NCI-H187 (cell line): Measurements from ENCODE around the gene MCUB.
A peak's percentile ranks its signal among the peaks of the same experiment; 100 is the strongest.
"Not testable (repeated sequence)": the region's sequence is repeated elsewhere in the genome, so short reads cannot be mapped to it uniquely, and the experiment has no call there.

Experiments
- DNase-seq, 2 experiments: peaks; one replicate each; lab custom pipeline; 2025; lab: John Stamatoyannopoulos, UW

MCUB gene, protein sequence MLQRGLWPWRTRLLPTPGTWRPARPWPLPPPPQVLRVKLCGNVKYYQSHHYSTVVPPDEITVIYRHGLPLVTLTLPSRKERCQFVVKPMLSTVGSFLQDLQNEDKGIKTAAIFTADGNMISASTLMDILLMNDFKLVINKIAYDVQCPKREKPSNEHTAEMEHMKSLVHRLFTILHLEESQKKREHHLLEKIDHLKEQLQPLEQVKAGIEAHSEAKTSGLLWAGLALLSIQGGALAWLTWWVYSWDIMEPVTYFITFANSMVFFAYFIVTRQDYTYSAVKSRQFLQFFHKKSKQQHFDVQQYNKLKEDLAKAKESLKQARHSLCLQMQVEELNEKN

DNA sequence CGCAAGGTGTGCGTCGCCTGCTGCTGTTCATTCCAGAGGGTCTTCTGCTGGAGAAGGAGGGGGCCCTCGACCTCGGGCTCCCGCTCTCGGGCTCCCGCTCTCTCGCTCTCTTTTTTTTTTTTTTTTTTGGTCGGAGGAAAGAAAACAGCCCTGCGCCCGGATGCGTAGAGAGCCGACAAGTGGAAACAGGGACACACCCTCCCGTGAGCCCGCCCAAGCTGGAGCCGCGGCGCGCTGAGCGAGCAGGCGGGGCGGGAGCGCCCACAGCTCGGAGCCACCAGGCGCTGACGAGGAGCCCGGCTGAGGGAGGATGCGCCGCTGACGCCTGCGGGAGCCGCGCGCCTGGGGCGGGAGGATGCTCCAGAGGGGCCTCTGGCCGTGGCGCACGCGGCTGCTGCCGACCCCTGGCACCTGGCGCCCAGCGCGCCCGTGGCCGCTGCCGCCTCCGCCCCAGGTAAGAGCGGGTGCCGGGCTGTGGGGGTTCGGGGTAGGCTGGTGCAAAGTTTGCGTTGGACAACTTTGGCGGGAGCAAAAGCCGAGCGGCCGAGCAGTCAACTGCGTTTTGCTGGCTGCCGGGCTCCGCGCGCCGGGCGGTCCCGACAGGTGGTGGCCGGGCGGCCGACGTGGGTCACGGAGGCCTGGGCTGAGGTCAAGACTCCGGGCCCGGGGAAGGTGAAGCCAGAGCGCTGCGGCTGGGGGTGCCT lies at the start of gene MCUB:
TSS of gene MCUB (plus strand) at position 264 of the 704 bp plus-strand sequence. CDS start at position 356, 92 bp downstream.
- peak in 1 of 2 experiments; percentile 46 for DNase-seq

DNA sequence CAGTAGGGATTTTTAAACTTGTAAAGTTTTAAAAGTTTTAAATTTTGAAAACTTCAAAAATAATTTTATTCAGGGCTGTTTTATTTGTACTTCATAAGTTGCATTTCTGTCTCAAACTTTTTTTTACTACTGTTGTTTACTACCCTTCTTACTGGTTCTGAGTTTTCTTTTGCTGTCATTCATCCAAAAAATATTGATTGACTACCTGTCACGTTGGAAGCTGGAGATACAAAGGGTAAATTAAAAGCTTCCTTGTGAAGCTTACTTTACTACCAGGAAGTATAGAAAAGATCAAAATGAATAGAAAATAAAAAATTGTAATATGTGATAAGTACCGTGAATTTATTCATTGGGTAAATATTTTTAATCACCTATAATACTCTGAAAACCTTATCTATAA lies 49.4 kb upstream of the MCUB start:
- DNase-seq, result no peak

DNA sequence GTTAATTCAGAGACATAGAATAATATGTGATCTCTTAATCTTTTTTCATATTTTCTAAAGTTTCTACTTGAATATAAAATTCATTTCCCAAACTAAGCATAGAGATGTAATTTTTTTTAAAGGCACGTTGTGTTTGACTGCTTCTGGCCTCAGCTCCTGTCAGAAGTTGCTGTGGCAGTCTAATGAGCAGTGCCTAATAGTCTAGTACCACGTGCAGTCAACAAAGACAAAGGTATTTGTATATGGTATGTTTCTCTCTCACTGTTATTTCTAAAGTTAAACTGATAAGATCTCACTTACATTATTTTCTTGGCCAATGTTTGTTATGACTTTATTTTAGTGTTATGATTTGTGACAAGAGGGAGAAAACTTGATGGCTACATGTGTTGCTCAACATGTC lies 48.6 kb upstream of the MCUB start:
- no peak for DNase-seq

DNA sequence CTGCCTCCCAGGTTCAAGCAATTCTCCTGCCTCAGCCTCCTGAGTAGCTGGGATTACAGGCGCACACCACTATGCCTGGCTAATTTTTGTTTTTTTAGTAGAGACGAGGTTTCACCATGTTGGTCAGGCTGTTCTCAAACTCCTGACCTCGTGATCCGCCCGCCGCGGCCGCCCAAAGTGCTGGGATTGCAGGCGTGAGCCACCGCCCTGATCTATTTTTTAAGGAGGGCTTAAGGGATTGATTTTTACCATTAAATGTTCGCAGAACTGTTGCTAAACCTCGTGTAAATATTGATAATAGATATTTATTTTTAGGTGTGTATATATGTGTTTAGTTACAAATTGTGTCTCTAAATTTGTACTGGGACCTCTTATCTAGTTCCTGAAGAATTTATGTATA lies 46.7 kb upstream of the MCUB start:
- DNase-seq, result not testable (repeated sequence)

DNA sequence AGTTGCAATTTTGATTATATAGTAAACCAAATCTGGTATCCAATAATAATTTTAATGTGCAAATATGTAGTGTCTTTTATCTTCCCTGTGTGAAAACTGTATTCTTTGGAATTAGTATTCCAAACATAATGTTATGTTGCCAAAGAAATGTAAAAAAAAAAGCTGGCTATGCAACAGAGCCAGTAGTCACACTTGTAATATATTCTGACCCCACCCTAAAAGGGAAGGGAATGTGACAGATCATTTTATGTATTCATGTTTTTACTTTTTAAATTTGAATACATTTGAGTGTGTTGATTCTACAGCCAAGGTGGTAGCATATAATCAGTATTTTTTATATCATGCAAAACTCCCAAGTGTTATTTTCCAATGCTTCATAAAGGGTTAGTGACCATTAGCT lies 27.9 kb upstream of the MCUB start:
- DNase-seq, result no peak

DNA sequence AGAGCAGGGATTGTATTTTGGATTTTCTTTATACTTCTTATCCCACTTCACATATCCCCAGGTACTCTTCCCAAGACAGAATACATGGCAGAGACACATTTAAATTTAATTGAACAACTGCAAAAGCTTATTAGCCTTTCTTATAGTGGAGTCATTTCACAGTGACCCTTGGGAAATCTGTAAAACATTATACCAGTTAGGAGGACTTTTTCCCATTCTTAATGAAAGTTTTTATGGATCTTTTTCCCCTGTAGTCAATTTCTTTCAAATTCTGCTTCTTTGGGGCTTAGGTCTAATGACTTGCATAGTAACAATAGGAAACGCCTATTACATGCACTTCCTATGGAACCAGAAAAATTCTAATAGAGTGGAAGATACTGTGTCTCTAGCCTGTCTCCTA lies 14.6 kb upstream of the MCUB start:
- DNase-seq, result no peak

DNA sequence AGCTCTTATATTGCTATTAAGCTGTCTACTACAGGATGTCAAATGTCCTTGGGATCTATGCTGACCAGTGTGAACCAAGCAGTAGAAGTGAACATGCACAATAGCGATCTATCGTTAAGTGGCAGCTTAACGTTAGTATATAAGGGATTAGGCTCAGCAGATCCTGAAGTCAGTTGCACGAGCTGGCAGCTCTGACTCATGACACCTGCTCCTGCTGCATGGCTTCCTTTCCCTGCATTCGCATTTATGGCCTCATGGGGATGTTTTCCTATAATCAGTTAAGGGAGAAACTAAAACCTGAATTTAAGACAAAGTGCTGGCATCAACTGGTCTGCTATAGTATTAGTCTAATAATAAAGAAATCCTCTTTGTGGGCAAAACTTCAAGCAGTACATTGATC lies 12.7 kb upstream of the MCUB start:
- DNase-seq, result no peak

DNA sequence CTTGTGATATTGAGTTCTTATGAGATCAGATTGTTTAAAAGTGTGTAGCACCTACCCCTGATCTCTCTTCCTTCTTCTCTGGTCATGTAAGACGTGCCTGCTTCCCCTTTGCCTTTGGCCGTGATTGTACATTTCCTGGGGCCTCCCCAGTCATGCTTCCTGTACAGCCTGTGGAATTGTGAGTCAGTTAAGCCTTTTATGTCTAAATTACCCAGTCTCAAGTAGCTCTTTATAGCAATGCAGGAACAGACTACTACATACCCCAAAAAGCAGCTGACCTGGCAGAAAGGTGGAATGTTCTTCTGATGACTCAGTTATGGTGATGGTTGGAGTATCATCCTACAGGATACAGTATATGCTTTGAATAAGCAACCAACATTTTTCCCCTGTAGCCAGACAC lies 11.4 kb upstream of the MCUB start:
- no peak for DNase-seq

DNA sequence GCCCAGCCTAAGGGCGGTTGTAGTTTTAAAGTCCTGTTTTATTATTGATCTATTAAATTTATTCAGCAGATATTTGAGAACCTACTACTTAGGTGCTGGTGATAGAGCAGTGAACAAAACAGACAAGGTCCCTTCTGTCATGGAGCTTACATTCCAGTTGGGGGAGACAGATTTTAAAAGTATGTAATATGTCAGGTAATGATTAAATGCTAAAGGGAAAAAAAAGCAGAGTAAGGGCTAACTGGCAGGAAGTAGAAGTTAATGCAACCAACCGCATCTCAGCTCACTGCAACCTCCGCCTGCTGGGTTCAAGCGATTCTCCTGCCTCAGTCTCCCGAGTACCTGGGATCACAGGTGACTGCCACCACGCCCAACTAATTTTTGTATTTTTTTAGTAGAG lies 7.8 kb upstream of the MCUB start:
- no peak for DNase-seq

DNA sequence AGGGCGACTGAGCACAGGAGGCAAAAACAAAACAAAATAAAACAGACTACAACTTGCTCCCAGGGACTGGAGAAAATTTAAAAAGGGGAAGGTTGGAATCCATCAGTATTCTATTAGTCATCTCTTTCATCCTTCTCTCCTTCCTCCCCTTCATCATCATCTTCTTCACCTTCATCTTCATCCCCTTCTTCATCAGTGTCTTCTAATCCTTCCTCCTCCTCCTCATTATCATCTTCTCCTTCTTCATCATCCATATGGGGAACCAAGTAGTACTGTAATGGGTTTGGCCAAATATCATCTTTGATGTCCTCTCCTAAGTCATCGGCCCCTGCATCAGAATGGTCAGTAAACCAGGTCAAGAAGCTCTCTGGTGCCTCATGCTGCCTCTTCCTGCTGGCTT lies 6.9 kb upstream of the MCUB start:
- DNase-seq, result no peak

DNA sequence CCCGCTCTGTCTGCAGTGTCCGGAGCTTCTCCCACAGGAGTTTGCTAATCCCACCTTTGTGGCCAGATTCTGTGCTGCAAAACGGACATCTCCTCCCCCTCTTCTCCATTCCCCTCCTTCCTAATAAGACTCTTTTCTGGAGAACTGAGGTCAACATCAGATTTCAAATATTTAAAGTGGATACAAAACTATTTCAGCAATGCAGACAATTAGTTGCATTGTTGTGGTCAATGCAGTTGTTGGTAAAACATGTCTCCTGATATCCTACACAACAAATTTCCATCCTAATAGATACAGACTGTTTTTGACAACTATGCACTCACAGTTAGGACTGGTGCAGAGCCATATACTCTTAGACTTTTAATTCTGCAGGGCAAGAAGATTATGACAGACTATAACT lies 5.1 kb upstream of the MCUB start:
- no peak for DNase-seq

DNA sequence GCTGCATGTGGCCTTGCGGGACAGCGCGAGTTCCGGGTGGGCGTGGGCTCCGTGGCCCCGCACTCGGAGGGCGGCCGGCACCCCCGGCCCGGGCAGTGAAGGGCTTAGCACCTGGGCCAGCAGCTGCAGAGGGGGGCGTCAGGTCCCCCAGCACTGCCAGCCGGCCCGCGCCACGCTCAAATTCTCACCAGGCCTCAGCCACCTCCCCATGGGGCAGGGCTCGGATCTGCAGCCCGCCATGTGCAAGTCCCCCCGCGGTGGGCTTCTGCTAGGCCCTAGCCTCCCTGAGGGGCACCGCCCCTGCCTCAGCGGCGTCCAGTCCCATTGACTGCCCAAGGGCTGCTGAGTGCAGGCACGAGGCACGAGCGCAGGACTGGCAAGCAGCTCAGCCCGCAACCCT lies 2.6 kb upstream of the MCUB start:
- DNase-seq, result no peak

DNA sequence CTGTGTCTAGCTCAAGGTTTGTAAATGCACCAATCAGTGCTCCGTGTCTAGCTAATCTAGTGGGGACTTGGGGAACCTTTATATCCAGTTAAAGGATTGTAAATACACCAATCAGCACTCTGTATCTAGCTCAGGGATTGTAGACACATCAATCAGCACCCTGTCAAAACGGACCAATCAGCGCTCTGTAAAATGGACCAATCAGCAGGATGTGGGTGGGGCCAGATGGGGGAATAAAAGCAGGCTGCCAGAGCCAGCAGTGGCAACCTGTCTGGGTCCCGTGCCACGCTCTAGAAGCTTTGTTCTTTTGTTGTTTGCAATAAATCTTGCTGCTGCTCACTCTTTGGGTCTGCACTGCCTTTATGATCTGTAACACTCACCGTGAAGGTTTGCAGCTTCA lies 2.0 kb upstream of the MCUB start:
- not testable (repeated sequence) for DNase-seq

DNA sequence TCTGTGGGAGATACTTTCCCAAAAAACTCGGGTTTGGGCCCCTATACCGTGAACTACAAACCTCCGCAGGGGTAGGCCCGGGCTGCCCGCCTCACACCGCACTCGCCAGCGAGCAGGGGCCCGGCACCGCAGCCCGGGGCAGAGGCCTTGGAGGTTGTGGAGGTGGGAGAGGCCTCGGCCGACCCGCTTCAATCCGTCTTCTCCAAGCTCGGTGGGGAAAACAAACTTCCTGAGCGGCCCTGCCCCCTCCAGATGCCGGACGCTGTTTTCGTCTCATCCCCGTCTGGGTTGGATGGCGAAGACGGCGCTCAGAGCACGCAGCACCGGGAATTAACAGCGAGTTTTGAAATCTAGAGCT lies 442 bp upstream of the MCUB start:
- no peak for DNase-seq

DNA sequence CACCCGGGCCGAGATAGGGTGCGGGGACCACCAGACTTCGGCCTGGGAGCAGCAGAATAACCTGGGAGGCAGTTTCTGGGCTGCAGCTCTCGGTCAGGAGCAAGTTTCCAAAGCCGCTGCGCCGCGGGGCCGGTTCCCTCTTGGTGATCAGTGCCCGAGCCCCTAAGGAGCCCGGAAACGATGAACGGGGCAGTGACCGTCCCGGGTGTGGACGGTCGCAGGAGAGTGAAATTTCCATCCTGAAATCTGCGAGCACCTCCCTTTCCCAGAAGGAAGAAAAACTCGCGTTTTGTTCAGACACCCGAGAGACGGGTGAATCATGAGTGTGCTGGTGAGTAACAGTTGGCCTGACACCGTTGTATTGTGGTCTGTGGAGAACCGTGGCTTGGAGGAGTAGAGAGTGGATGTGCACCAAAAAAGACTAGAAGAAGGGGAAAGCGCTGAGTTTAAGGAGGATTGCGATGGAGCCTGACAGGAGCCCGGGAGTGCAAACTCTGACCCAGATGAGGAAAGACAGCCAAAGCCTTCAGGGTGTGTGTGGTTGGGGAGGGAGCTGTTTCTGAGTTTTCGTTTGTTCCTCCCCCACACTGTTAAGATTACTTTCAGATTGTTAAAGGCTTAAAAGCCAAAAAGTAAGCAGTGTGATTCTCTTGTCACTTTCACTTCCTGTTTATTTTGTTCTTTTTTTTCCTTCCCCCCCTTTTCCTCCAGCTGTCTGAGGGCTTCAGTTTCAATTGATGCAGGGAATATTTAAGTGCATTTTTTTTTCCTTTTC lies 828 bp downstream of the MCUB start:
- no peak for DNase-seq

DNA sequence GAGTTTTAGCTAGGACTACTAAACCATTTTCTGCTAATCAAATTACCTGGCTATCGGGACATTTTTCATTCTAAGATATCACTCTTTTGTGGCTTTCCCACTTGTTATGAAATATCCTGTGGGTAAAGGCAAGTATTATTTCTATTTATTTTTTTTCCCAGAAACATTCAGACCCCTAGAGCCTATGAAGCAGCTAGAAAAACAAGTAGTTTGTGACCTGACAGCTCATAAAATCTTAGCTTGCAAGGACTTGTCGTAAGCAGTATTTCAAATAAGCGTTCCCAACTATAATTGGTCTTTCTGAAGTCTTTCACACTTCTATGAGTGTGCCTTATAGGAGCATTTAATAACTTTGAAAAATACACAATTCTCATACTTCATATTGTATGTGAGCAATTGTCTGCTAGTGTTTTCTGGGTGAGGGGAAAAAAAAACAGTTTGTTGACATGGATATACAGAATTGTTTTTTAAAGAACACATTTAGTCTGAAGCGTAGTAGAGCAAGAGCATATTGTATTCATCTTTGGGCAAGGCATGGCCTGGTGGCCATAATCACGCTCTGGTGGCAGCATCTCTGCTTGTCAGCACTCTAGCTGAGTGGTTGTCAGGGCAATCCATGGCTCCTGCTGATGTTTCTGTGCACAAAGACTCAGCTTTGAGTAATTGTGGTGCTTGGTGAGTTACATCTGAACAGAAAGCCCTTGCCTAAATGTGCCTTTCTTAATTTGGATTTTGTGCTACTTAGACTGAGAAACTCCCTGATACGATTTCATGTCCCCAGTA lies 2.6 kb downstream of the MCUB start:
- no peak for DNase-seq

DNA sequence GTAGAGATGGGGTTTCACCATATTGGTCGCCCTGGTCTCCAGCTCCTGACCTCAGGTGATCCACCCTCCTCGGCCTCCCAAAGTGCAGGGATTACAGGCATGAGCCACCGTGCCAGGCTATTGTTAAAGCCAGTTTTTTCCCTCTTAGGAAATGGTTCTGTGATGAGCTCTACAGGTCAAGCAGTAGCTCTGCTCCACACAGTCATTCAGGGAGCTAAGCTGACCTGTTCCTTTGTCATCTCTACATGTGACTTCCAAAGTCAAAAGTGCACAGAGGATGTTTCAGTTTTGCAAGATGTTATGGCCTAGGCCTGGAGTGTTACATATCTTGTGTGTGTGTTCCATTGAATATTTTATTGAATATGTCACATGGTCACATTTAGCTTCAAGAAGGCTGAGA lies 11.4 kb downstream of the MCUB start:
- no peak for DNase-seq

DNA sequence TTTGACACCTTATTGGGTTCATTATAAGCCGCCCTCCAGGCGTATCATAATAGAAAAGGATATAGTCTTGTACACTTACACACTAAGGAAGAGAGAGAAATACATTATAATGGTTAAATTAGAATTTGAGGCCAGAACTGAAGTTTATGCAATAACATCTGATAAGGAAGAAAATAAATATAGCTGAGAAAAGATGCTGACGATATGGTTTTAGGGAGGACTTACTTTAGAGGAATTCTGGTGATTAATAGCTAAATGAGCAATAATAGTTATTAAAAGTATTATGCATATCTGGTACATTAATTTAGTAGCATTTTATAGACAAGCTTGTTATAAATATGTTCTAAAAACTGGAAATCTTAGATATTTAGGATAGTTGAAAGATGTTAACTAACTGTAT lies 12.1 kb downstream of the MCUB start:
- DNase-seq, result no peak

DNA sequence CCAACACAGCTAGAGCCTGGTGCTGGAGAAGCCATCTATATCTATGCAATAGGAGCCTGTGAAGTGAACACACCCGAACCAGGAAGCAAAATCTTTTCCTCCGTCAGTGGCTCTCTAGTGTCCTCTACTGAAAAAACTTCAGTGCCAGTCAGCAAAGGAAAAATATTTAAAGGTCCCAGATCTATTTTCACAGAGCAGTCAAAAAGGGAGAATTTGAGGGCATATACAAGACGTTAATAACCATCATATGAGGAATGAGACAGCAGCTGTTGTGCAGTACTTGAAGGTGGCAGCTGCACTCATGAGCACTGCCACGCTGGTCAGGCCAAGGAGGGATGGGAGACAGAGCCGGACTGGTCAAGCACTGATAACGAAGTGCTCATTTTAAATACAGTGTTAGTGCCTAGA lies 14.4 kb downstream of the MCUB start:
- no peak for DNase-seq

DNA sequence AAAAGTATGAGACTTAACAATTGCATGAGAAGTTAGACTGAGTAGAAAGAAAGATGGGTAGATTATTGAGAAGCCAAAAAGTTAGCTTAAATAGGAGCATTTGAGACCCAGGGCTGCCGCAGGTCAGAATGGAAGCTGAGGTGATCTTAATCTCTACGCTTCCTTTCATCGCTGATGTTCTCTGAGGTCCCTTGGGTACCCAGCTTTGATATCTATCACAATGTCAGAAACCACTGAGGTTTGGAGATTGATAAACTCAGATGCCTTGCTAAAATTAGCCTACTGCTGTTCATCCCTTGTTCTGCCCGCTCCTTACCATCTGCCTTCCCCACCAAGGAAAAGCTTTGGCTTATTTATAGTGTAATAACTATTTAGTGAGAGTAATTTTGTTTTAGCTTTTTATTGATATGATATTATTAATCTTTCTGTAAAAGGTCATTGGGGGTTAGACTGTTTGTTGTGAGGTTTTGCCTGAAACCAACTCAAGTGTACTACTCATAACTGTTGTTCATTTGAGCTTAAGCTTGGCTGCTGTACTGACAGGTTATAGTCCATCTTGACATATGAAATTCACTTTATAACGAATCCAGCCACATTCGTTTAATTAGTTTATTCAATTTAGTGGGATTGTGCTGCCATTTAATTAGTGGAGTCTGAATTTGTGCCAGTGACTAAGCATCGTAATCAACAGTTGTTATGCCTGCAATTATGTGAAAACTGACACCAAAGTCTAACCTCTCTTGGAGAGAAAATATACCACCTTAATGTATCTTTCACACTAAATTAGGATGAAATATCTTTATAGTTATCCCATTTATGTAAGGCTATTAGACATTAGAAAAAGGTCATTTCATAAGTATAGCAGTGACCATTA lies 15.1 kb downstream of the MCUB start:
- DNase-seq, result no peak

DNA sequence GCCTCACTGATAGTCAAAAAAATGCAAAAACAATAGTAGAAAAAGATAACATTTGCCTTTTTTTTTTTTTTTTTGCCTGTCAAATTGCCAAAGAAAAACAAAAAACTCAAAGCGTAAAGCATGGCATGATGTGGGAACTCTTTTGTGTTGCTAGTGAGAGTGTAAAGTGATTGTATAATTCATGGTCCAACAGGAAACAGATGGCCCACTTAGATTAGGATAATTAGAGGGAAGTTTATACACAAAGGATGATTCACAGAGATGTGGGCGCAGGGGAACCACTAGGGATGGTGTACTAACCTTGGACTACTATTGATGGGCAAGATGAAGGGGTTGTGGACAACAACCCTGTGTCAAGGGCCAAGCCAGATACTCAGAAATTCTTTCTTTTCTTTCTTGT lies 16.4 kb downstream of the MCUB start:
- no peak for DNase-seq
